ENCODE data around the gene LMNTD2.

The LMNTD2 gene

DNA sequence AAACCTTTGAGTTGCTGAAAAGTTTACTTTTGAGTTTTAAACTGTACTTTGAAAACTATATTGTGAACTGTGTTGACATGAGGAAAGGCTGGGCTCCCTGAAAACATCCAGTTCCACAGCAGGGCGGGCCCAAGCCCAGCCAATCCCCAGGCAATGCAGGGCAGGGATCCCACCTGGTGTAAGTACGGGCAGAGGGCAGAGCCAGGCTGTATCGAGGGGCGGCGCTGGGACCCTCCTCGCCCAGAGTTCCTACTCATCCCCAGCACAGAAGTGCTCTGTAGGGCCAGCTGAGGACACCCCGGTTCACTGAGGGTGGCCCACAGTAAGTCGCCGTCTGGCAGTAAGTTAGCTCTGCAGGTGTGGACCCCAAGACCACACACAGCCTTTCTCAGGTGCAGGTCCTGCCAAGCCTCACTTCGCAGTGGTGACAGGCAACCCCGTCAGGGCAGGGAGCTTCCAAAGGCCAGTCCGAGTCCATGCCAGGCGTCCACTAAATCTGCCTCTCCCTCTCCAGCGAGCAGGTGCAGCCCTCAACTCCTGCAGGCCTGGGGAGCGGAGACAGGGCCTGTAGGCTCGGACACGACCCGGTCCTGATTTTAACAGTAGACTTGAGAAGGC is 6.6 kb upstream of the LMNTD2 start:
- DNase-seq, result no peak

DNA sequence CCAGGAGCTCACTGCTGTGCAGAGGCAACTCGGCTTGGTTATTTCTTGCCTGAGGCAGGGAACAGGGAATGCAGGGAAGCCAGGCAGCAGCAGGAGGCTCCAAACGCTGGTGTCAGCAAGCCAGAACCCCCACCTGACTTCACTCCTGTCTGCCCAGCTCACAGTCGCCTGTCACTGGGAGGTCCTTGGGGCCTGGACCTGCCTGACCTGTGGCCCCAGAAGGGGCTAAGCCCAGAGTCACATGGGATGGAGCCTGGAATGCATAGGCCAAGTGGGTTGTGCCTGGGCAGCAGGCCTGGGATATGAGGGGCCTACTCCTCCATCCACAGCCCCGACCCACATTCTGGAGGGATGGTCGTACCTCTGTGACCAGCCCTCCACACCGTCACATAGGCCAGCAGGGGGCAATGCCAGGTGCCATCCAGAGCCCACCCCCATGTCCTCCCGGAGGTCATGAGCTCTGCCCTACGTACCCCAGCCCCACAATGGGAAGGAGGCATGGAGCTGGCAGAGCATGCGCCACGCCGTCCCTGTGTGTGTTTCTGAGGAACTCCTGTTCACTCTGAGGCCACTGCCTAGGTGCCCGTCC is 5.5 kb upstream of the LMNTD2 start:
- no peak for DNase-seq

DNA sequence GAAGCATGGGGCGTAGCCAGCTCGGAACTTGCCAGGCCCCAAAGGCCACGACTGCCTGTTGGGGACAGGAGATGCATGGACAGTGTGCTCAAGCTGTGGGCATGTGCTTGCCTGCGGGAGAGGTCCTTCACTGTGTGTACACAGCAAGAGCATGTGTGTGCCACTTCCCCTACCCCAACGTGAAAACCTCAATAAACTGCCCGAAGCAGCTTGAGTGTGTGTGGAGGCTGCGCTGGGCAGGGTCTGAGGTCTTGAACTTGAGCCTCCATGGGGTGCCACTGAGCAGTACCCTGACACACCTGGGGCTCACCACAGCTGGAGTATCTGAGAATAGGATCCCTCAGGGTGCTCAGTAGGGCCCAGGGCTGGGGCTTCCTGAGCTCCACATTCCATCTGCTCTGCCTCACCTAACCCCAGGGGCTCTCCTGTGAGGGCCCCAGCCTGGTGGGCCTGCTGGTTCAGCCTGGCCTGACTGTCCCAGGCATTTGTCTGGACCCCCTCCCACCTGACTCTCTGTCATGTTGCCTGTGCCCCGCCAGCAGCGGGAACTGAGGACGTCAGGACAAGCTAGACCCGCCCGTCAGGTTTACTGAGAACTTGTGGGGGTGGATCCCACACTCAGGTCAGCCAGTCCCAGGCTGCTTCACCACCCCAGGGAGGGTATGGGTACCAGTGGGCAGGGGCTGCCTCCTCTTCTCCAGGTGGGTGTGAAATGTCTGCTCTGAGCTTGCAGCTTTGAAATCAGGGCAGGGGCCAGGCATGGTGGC is 3.5 kb upstream of the LMNTD2 start:
- DNase-seq, result no peak

DNA sequence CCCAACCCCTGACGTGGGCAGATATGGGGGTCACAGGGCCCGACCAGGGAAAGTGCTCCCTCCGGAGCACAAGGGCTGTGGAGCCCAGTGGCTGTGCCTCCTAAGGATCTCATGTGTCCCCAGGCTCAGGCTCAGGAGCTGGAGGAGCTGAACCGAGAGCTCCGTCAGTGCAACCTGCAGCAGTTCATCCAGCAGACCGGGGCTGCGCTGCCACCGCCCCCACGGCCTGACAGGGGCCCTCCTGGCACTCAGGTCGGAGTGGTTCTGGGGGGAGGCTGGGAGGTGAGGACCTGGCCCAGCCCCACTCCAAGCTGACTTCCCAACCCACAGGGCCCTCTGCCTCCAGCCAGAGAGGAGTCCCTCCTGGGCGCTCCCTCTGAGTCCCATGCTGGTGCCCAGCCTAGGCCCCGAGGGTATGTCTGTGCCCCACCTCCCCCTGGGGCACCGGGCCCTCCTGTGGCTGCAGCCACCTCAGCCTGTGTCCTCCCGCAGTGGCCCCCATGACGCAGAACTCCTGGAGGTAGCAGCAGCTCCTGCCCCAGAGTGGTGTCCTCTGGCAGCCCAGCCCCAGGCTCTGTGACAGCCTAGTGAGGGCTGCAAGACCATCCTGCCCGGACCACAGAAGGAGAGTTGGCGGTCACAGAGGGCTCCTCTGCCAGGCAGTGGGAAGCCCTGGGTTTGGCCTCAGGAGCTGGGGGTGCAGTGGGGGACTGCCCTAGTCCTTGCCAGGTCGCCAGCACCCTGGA is 2.7 kb upstream of the LMNTD2 start:
- no peak for DNase-seq

DNA sequence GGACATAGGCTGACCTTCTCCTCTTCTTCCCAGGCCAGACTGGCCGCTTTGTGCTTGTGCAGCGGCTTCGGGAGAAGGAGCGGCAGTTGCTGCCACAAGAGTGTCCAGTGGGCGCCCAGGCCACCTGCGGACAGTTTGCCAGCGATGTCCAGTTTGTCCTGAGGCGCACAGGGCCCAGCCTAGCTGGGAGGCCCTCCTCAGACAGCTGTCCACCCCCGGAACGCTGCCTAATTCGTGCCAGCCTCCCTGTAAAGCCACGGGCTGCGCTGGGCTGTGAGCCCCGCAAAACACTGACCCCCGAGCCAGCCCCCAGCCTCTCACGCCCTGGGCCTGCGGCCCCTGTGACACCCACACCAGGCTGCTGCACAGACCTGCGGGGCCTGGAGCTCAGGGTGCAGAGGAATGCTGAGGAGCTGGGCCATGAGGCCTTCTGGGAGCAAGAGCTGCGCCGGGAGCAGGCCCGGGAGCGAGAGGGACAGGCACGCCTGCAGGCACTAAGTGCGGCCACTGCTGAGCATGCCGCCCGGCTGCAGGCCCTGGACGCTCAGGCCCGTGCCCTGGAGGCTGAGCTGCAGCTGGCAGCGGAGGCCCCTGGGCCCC is 1.6 kb upstream of the LMNTD2 start:
- no peak for DNase-seq

DNA sequence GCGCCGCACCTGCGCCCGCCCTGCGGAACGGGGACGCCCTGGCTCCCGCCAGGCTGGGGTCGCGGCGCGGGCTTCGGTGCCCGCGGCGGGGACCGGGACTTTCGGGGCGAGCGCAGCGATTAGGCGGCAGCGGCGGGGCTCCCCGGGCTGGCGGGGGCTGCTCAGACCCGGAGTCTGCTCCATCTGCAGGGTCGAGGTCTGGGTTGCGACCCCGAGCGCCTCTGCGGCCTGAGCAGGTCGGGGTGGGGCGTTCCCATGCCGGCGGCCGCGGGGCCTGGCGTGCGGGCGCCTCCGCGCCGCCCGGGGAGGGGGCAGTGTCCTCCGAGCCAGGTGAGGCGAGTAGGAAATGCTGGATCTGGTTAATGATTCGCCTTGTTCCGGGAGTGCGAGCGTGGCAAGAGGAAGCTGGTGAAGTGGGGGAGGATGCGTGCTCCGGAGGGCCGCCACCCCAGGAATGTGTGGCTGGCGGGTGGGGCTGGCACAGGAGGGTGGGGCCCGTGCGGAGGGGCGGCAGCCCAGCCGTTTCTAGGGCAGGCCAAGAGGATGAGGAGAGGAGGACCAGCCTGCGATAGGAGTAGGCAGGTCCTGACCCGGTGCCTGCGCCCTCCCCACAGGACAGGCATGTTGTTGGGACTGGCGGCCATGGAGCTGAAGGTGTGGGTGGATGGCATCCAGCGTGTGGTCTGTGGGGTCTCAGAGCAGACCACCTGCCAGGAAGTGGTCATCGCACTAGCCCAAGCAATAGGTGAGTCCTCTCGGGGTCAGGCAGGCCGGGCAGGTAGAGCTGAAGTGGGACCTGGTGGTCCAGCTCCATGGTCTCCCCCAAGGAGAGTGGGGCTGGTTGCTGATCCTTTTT is 838 bp upstream of the LMNTD2 start:
- DNase-seq, result no peak

DNA sequence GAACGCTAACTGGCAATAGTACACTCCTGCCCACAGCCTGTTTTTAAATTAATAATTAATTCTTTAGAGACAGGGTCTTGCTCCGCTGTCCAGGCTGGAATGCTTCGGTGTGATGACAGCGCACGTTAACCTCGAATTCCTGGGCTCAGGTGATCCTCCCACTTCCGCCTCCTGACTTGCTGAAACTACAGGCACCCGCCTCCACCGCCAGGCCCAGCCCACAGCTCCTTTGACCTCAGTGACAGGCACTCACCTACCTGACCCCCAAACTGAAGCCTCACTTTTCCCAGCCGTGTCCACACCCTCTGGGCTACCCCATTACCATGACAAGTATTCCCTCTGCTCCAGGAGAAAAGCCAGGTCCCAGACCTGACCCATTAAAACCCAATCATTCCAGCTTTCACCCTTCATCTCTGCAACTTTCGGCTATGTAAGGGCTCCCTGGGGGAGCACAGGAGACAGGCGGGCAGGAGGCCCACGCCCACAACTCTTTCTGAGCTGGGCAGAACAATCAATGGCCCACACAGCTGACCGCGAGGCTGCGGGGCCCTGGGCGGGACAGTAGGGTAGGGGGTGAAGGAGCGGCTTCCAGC is 730 bp downstream of the LMNTD2 start:
- DNase-seq, result no peak

DNA sequence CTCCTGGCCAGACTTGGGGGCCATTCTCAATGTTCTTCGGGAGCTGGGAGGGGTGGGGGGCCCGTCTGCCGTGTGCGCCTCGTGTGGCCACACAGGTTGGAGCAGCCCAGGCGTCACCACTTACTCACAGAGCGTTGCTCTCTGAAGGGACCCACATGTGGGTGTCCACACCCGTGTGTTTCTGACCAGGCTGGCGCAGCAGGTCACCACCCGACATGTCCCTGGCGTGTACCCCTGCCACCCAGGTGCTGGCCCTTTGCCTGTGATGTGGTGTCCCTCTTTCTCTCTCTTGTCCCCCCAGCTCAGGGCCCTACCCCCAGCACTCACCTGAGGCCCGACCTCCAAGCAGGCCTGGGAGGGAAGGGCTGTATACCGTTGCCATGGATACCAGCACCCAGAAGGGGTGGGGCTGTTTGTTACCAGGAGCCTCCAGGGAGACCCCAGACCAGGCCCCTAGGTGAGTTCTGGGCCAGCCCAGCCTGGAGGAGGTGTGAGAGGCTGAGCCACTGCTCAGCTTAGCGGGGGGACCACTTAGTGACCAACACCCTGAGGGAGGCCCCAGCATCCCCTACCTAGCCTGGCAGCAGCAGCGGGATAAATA is 1.4 kb downstream of the LMNTD2 start:
- no peak for DNase-seq

DNA sequence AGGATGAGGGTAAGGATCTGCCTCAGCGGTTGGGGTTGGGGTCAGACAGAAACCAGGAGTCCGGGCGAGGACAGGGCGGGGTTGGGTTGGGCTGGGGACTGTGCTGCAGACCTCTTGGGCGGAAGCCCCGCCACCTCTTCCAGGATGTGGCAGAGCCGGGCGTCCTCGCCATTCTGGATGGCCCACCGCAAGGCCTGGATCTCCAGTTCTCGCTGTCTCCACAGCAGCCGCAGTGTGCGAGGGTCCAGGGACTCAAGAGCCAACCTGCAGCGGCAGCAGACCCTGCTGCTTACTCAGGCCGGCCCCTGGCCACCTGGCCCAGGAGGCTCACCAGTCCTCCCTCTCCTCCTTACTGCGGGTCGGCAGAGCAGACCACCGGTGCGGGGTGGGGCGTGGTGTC is 2.0 kb downstream of the LMNTD2 start:
- no peak for DNase-seq

DNA sequence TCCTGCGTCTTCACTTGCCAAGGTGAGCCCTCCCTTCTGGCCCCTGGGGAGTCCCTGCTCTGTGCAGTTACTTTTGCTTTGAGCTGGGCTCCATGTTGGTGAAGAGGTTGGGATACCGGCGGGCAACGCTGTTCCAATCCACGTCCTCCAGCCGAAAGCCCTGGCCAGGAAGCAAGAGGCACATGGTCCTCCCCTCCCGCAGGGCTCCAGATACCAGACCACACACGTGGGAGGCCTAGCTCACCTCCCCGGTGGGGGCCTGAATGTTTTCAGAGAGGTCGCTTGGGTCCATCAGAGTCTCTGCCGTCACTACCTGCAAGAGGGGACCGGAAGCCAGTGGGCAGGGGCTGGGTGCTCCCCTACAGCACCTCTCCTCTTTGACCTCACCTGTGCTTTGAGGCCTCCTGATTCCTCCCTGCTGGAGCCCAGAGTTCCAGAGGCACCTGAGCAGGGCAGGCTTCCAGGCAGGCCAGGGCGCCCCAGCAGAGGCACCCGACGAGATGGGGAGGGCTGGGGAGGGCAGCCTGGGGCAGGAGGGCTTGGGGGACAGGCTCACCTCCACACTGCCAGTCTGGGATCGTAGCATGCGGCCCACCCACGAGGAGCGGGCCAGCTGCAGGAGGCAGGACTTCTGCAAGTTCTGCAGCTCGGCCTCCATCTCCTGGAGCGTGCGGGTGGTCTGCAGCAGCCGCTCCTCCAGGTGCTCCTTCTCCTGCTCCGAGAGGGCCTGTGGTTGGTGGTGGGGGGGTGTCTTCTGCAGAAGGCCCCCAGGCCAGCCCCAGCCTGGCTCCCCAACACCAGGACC is 3.0 kb downstream of the LMNTD2 start:
- DNase-seq, result no peak

DNA sequence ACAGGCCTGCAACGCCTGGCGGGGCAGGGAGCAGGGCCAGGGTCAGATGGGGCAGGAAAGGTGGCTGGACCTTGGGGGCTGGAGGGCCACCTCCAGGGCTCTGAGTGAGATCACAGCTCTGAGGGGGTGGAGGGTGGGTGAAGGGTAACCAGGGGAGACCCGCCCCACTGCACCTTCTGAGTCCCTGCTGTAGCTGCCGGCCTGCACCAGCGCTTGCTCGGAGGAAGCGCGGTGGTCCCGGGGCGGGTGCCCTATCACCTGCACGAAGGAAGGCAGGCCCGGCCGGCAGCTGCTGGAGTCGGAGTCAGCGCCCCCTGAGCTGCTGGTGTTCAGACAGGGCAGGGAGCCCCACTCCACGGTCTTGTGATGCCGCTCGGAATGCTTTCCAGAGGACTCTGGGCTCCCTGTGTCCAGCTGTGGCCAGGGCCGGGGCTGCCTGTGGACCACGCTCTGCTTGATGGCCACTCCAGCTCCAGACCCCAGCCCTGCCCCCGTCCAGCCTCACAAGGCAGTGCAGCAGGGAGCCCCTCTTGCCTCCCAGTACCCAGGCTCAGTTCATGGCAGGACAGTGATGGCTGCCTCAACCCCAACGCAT is 3.8 kb downstream of the LMNTD2 start:
- no peak for DNase-seq

DNA sequence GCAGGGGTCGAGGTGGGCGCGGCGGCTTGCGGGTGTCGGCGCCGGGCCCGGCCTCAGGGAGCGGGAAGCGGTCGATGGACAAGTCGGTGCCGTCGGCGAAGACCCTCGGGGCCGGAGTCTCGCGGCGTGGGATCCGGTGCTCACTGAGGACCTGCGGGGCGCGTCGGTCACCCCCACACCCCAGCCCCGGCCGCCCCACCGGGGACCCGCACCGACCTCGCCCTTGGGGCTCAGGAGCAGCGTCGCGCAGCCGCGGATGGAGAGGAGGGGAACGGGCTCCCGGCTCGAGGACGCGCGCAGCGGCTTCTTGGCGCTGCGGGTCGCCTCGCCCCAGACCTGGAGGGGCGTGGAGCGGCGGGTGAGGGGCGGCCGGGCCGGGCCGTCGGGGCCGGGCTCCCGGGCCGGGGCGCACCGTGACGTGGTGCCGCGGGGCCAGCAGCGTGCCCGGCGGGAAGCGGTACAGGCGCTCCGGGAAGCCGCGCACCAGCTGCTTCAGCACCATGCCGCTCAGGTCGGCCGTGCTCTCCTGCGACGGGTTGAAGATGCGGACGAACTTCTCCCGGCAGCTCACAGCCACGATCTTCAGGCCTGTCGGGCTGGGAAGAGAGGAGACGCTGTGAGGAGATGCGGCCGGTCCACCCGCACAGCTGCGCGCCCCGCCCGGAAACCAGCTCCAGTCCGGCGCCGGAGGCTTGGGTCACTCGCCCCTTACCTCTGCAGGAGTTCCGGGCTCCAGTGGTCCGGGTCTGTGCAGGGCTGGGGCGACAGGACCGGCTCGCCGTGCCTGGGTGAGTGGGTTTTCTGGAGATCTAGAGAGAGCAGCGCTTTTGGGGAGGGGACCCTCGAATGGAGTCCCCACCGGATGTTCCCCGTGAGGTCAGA is 4.5 kb downstream of the LMNTD2 start:
- DNase-seq, result peak; percentile 27

DNA sequence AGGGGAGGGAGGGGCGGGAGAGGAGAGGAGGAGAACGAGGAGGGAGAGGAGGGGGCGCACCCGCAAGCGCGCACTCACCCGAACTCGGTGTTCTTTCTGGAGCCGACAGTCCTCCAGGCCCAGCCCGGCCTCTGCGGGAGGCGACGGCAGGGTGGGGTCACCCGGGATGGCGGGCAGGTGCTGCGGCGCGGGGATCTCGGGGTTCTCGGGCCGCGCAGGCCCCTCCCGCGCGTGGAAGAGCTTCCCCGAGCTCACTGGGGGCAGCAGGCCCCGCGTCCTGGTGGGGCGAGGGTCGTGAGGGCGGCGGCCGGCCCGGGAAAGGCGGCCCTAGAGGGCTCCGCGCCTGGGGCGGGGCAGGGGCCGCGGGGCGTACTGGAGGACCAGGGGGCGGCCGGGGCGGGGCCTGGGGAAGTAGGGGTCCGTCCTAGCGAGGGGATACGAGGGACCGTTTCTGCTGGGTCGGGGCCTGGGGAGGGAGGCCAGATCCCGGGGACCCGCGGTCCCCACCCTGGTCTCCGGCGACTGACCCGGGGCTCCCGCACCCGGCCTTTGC is 5.2 kb downstream of the LMNTD2 start:
- DNase-seq, result no peak

DNA sequence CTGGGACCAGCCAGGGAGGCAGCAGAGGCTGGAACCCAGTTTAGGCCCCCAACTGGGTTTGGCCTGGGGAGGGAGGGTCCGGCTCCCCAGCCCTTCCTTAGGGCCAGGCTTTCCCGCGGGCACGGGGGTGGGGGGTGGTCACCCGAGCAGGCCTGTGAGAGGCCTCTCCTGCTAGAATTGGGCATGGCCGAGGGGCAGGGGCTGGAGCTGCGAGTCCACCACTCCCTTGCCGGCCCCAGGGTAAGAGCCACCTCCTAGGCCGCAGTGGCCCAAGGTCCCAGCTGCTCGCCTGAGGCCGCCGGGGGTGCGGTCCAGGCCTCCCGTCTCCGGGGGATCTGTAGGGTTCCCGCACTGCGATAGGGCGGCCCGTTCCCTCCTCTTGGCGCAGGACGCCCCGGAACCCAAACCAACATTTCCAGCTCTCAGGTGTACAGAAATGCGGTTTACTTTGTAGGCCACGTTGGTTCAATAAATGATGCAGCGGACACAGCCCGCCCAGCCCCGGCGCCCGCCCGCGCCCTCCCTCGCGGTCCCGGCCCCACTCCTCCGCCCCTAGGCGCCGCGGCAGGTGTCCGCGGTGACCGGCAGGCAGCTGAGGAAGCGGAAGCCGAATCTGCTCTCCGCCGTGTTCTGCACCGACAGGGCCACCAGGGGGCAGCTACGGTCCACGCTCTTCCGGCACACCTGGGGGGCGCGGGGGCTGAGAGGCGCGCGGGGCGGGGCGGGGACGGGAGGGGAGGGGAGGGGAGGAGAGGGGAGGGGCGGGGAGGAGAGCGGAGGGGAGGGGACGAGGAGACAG is 5.9 kb downstream of the LMNTD2 start:
- peak; percentile 88 for DNase-seq

DNA sequence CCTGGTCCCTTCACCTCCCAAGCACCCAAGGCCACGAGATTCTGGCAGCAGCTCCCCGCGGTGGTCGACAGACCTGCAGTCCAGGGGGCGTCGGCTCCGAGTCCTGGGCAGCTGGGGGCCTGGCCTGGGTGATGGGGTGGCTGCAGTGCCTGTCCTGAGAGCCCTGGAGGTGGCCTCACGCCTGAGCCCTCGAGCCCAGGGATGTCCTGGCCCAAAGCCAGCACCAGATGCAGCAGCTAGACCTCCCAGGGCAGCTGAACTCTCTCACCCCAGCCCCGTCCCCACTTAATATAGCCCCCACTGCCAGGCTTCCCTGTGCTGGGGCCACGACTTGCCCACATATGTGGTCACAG is 6.6 kb downstream of the LMNTD2 start:
- DNase-seq, result no peak

DNA sequence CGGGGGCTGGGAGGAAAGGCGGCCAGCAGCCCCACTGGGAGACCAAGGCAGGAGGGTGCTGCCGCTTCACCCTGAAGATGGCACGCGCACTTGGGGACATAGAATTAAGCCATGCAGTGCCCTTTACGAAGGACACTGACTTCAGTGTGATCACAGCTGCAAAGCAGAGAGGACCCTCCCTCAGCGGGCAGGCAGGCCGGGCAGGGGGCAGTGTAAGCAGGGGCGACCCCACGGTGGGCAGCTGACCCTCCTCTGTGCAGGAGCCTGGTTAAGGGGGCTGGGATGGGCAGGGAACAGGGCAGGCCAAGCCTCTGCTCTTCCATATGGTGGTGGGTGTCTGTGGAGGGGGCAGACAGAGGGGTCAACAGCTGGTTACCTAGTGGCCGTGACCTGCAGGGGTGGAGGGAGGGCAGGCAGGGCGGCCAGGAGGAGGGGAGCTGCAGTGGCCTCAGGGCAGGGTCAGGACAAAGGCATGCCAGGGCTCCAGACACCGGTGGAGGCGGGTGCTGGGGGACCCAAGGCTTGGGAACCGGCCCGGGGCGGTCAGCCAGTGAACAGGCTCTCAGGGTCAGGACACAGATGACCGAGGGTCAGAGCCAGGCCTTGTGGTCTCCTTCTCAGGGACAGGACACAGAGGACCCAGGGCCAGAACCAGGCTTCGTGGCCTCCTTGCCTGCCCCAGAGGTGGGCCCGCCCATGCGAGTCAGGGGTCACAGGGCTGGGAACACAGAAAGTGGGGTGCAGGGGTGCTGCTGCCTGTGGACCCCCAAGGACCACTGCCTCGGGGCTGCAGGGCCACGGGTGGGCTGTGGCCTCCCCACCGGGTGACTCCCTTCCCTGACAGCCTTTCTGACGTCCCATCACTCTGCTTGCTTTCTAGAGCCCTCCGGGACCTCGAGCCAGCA is 7.2 kb downstream of the LMNTD2 start:
- no peak for DNase-seq

DNA sequence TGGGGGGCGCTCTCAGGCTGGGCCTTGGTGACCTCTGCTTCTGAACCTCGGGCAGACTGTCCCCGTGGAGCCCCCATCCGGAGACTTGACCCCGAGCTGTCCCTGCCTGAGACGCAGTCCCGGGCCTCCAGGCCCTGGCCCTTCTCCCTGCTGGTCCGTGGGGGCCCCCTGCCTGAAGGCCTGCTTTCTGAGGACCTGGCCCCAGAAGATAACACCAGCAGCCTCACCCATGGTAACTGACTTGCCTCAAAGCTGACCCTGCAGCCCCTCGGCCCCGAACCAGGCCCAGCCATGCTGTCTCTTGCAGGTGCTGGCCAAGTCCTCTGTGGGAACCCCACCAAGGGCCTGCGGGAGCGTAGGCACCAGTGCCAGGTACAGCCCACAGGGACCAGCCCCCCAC is 8.9 kb downstream of the LMNTD2 start:
- DNase-seq, result no peak

Data from NCI-H82 (cell line).